HL-60 (cell line): ENCODE measurements around the gene DCAF17.

Source experiments
- DNase-seq, 2 experiments: peaks; one replicate each; pipeline ENCODE4 v3.0.0-alpha.2; 2010 to 2020; ENCODE audit warnings: low read depth in 1 of 2, low spot score in 1 of 2
- H3K27ac ChIP-seq: fragments of 250-450 bp; sonication (Bioruptor Pico); replicated peaks from 2 replicates; pipeline ENCODE4 v1.5.1; 2020; ENCODE audit warnings: mild to moderate bottlenecking, moderate library complexity
- H3K27me3 ChIP-seq: fragments of 250-450 bp; sonication (Bioruptor Pico); 2 replicates; pipeline ENCODE4 v1.5.1; 2021; ENCODE audit warnings: mild to moderate bottlenecking, moderate library complexity; ENCODE audit not compliant: insufficient read depth, poor library complexity, severe bottlenecking
- H3K4me3 ChIP-seq: replicated peaks from 2 replicates; pipeline ENCODE4 v1.5.1; 2011; ENCODE audit warnings: mild to moderate bottlenecking, control low read depth, low read length; ENCODE audit not compliant: insufficient read depth
- CTCF ChIP-seq: IDR thresholded peaks from one replicate; pipeline ENCODE4 v1.5.1; 2011; ENCODE audit warnings: low read length, control low read depth, inconsistent platforms; ENCODE audit not compliant: insufficient read depth
- GABPA ChIP-seq: IDR thresholded peaks from 2 replicates; pipeline ENCODE4 v1.6.1; 2012; ENCODE audit warnings: low read depth
- POLR2AphosphoS5 ChIP-seq: IDR thresholded peaks from 2 replicates; pipeline ENCODE4 v1.6.1; 2012; ENCODE audit warnings: low read depth
- REST ChIP-seq: IDR thresholded peaks from 2 replicates; pipeline ENCODE4 v1.6.1; 2012; ENCODE audit warnings: low read depth; ENCODE audit not compliant: insufficient replicate concordance
- SPI1 ChIP-seq: IDR thresholded peaks from 2 replicates; pipeline ENCODE4 v1.6.1; 2012; ENCODE audit warnings: low read depth, mild to moderate bottlenecking, borderline replicate concordance

Gene DCAF17

GRCh38 chr2:171514908-171515582 is 81.0 kb downstream of the DCAF17 start:
- TF ChIP-seq CTCF (no peak), GABPA (no peak), POLR2AphosphoS5 (no peak), SPI1 (no peak), REST (no peak)
- H3K27me3 ChIP-seq: no peaks in the 10 kb centered on the region
- DNase-seq: no peak
- no peak overlapping the region for H3K4me3 ChIP-seq
- H3K27ac ChIP-seq: no peak overlapping the region

GRCh38 chr2:171515672-171516298 is 81.8 kb downstream of the DCAF17 start:
- TF ChIP-seq GABPA (no peak), CTCF (no peak), SPI1 (no peak), POLR2AphosphoS5 (no peak), REST (no peak)
- no peak for DNase-seq
- no peak overlapping the region for H3K27ac ChIP-seq
- H3K4me3 ChIP-seq: no peak overlapping the region
- no peaks in the 10 kb centered on the region for H3K27me3 ChIP-seq

GRCh38 chr2:171516793-171517192 is 82.8 kb downstream of the DCAF17 start:
- H3K27ac ChIP-seq: no peak overlapping the region
- DNase-seq: no peak
- H3K4me3 ChIP-seq: no peak overlapping the region
- H3K27me3 ChIP-seq: no peaks in the 10 kb centered on the region
- TF ChIP-seq POLR2AphosphoS5 (no peak), GABPA (no peak), REST (no peak), SPI1 (no peak), CTCF (no peak)
